ENCODE results near the gene GDPD4.

DNA sequence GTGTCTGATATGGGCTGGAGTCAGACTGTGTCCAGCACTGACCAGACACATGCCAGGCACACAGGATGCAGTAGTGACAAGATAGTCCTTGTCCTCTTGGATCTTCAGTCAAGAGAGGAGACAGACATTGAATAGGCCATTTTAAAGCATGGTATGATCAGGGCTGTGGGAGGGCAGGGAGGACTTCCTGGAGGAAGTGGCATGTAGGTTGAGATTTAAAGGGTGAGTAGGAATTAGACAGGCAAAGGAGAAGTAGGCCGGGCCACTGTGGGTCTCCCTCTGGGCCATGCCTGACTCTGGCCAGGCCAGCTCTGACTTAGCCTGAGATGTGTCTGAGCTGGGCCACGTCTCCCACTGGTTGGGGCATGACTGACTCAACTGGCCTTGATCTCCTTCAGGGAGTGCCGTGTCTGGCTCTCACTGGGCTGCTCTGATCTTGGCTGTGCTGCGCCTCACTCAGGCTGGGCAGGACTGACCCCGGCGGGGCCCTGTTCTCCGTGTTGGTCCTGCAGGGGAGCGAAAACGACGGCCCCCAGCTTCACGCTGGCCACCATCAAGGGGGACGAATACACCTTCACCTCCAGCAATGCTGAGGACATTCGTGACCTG is 102.2 kb downstream of the GDPD4 start:
- TF ChIP-seq EP300 (IDR thresholded peaks at IDR 0.05), result no peak
- no peak for TF ChIP-seq POLR2A (IDR thresholded peaks at IDR 0.05)
- TF ChIP-seq, protein P1, sequence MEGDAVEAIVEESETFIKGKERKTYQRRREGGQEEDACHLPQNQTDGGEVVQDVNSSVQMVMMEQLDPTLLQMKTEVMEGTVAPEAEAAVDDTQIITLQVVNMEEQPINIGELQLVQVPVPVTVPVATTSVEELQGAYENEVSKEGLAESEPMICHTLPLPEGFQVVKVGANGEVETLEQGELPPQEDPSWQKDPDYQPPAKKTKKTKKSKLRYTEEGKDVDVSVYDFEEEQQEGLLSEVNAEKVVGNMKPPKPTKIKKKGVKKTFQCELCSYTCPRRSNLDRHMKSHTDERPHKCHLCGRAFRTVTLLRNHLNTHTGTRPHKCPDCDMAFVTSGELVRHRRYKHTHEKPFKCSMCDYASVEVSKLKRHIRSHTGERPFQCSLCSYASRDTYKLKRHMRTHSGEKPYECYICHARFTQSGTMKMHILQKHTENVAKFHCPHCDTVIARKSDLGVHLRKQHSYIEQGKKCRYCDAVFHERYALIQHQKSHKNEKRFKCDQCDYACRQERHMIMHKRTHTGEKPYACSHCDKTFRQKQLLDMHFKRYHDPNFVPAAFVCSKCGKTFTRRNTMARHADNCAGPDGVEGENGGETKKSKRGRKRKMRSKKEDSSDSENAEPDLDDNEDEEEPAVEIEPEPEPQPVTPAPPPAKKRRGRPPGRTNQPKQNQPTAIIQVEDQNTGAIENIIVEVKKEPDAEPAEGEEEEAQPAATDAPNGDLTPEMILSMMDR (IDR thresholded peaks at IDR 0.05), result no peak

Measured in sigmoid colon (tissue), 4 donors.